Subcutaneous abdominal adipose tissue (tissue), 5 donors: Measurements from ENCODE around the gene SETD5.

Source experiments
- H3K27ac ChIP-seq: one replicate; pipeline ENCODE4 v1.7.0; 2013; ENCODE audit warnings: low read depth, mild to moderate bottlenecking, inconsistent platforms, low read length, moderate library complexity
- H3K27me3 ChIP-seq, 5 donors: one replicate each; pipeline ENCODE4 v1.7.0; 2013; ENCODE audit warnings: low read length in 5 of 5, inconsistent platforms in 1 of 5; ENCODE audit not compliant: control insufficient read depth in 5 of 5, insufficient read depth in 4 of 5
- H3K36me3 ChIP-seq, 5 donors: one replicate each; pipeline ENCODE4 v1.7.0; 2013; ENCODE audit warnings: low read length in 5 of 5; ENCODE audit not compliant: control insufficient read depth in 5 of 5, insufficient read depth in 5 of 5
- H3K4me1 ChIP-seq, 5 donors: one replicate each; pipeline ENCODE4 v1.7.0; 2013; ENCODE audit warnings: low read length in 5 of 5, mild to moderate bottlenecking in 3 of 5, moderate library complexity in 1 of 5; ENCODE audit not compliant: control insufficient read depth in 5 of 5, insufficient read depth in 5 of 5
- H3K4me3 ChIP-seq, 5 donors: one replicate each; pipeline ENCODE4 v1.7.0; 2013; ENCODE audit warnings: low read length in 5 of 5, low read depth in 1 of 5
- H3K9ac ChIP-seq, 5 donors: one replicate each; pipeline ENCODE4 v1.7.0; 2013; ENCODE audit warnings: low read length in 5 of 5, mild to moderate bottlenecking in 4 of 5, moderate library complexity in 3 of 5
- H3K9me3 ChIP-seq, 5 donors: one replicate each; pipeline ENCODE4 v1.7.0; 2013; ENCODE audit warnings: low read length in 5 of 5; ENCODE audit not compliant: control insufficient read depth in 5 of 5
- donor health status: healthy.
- donor health status: healthy.
- donor health status: healthy.
- donor health status: healthy.
- donor health status: healthy.

The SETD5 gene

GRCh38 chr3:9398700-9399336 lies 1.4 kb downstream of the SETD5 start:
- Histone ChIP-seq H3K27ac (peak overlapping the region; percentile 99), H3K9ac (peak overlapping the region; percentile 94 to 100 (median 100)), H3K4me3 (peak overlapping the region; percentile 86 to 98 (median 92)), H3K36me3 (peaks cover 0 to 7% (median 2%) of the 10 kb centered on the region in 5 donors), H3K27me3 (peaks cover 0 to 4% (median 0%) of the 10 kb centered on the region in 5 donors), H3K9me3 (no peaks in the 10 kb centered on the region), H3K4me1 (peaks cover 17 to 74% (median 72%) of the 10 kb centered on the region in 5 donors)

DNA sequence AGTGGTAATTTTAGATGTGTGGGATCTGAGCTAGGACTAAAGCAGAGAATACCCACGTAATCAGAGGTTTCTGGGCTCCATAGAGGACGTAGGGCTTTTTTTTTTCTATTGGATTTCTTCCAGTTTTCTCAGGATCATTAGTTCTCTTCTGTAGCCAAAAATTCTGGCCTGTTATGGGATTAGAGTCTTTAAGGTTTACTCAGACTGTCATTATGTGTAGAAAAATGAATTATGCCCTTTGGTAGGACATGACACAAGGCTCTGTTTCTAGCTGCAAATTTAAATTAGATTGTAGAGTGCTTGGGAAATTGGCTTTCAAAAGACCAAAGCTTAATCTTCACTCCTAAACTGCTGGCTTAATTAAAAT lies 1.9 kb downstream of the SETD5 start:
- peaks cover 0 to 4% (median 0%) of the 10 kb centered on the region in 5 donors for H3K36me3 ChIP-seq
- H3K4me1 ChIP-seq = peaks cover 17 to 76% (median 75%) of the 10 kb centered on the region in 5 donors
- peak overlapping the region; percentile 94 to 100 (median 100) for H3K9ac ChIP-seq

GRCh38 chr3:9399746-9400145 lies 2.3 kb downstream of the SETD5 start:
- H3K4me3 ChIP-seq = peak overlapping the region; percentile 86 to 98 (median 92)
- H3K36me3 ChIP-seq = peaks cover 0 to 2% (median 0%) of the 10 kb centered on the region in 5 donors
- H3K9me3 ChIP-seq = no peaks in the 10 kb centered on the region
- peaks cover 17 to 76% (median 75%) of the 10 kb centered on the region in 5 donors for H3K4me1 ChIP-seq
- H3K27me3 ChIP-seq = peaks cover 0 to 4% (median 0%) of the 10 kb centered on the region in 5 donors
- peak overlapping the region in 3 of 5 donors; percentile 98 to 100 (median 100) for H3K9ac ChIP-seq
- peak overlapping the region; percentile 99 for H3K27ac ChIP-seq

More for the DNA sequence above, 1.9 kb downstream of the SETD5 start:
- peak overlapping the region; percentile 86 to 98 (median 92) for H3K4me3 ChIP-seq
- H3K27ac ChIP-seq = peak overlapping the region; percentile 99
- no peaks in the 10 kb centered on the region for H3K9me3 ChIP-seq
- peaks cover 0 to 4% (median 0%) of the 10 kb centered on the region in 5 donors for H3K27me3 ChIP-seq

DNA sequence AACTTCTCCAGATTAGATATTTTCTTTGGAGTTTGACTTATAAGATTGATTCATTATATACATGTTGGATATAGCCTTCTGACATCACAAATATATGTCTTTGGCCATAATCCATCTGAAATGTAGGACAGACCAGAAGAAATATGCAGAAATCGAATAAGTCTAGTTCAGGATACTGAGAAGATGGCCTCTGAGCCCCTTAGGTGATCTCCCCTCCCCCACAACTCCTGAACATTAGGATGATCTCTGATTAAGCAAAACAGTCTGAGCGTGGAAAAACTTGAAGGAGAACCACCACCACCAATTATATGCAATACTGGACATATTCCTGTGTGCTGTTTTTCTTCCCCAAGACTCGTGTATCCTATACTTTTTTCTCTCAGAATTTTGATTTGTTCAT lies 3.2 kb downstream of the SETD5 start:
- H3K4me3 ChIP-seq = no peak overlapping the region

GRCh38 chr3:9401986-9402385 lies 4.6 kb downstream of the SETD5 start:
- Histone ChIP-seq H3K4me3 (no peak overlapping the region), H3K9me3 (no peaks in the 10 kb centered on the region), H3K27ac (peak overlapping the region; percentile 99), H3K4me1 (peaks cover 7 to 78% (median 73%) of the 10 kb centered on the region in 5 donors), H3K36me3 (no peaks in the 10 kb centered on the region), H3K27me3 (peaks cover 0 to under 1% (median 0%) of the 10 kb centered on the region in 5 donors), H3K9ac (peak overlapping the region in 2 of 5 donors; percentile 17 to 82)

More for the DNA sequence above, 3.2 kb downstream of the SETD5 start:
- Histone ChIP-seq H3K27me3 (peaks cover 0 to 4% (median 0%) of the 10 kb centered on the region in 5 donors), H3K27ac (peak overlapping the region; percentile 99), H3K4me1 (peaks cover 13 to 76% (median 75%) of the 10 kb centered on the region in 5 donors), H3K9ac (peak overlapping the region in 2 of 5 donors; percentile 40 to 82), H3K36me3 (no peaks in the 10 kb centered on the region), H3K9me3 (no peaks in the 10 kb centered on the region)

DNA sequence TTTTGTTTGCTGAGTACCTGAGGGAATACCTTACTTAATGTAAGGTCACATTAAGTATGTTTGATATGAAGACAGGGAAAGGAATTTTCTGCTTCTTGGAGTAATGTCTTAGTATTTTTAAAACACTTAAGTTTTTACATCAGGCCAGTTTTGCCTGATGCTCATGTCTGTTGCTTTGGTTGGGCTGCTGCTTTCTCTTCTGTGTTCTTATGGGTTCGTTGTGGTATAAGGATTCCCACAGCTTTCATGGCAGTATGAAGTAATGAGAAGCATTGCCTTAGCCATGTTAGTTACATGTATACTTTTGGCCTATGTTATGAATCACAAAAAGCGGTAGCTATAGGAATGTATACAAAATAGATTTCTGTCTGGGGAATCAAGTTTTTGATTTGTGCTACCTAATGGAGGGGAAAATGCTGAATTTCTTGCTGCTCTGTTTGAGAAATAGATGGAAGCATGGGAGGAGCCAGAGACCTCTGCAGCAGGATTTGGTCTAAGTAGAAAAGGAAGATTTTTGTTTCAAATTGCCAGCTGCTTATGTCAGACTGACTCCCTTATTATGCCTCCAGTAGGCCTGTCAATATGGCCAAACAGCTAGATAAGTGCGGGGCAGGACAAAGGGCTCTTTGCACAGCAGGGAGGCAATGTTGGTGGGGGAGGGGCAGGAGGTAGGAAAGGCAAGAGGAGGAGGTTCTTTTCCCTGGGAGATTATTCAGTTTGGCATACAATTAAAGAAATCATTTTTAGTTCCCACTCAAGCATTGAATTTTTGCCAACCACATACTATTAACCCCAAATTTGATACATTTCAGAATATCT lies 5.2 kb downstream of the SETD5 start:
- Histone ChIP-seq H3K36me3 (no peaks in the 10 kb centered on the region), H3K27me3 (no peaks in the 10 kb centered on the region), H3K27ac (peak overlapping the region; percentile 99), H3K9ac (peak overlapping the region in 2 of 5 donors; percentile 0 to 82), H3K4me3 (no peak overlapping the region), H3K4me1 (peaks cover 5 to 84% (median 79%) of the 10 kb centered on the region in 5 donors), H3K9me3 (no peaks in the 10 kb centered on the region)

- Histone ChIP-seq H3K4me1 (peaks cover 5 to 85% (median 83%) of the 10 kb centered on the region in 5 donors), H3K9ac (peak overlapping the region in 1 of 5 donors; percentile 51), H3K9me3 (no peaks in the 10 kb centered on the region), H3K4me3 (no peak overlapping the region), H3K27me3 (no peaks in the 10 kb centered on the region), H3K36me3 (no peaks in the 10 kb centered on the region), H3K27ac (peak overlapping the region; percentile 99)
These were observed 6.0 kb downstream of the SETD5 start for GRCh38 chr3:9403463-9403862.

GRCh38 chr3:9404680-9405079 lies 7.3 kb downstream of the SETD5 start:
- H3K4me1 ChIP-seq = peaks cover 4 to 78% (median 74%) of the 10 kb centered on the region in 5 donors
- H3K9me3 ChIP-seq = no peaks in the 10 kb centered on the region
- H3K9ac ChIP-seq = peak overlapping the region in 1 of 5 donors; percentile 21
- H3K4me3 ChIP-seq = no peak overlapping the region
- H3K27ac ChIP-seq = peak overlapping the region; percentile 44
- H3K36me3 ChIP-seq = no peaks in the 10 kb centered on the region
- no peaks in the 10 kb centered on the region for H3K27me3 ChIP-seq

DNA sequence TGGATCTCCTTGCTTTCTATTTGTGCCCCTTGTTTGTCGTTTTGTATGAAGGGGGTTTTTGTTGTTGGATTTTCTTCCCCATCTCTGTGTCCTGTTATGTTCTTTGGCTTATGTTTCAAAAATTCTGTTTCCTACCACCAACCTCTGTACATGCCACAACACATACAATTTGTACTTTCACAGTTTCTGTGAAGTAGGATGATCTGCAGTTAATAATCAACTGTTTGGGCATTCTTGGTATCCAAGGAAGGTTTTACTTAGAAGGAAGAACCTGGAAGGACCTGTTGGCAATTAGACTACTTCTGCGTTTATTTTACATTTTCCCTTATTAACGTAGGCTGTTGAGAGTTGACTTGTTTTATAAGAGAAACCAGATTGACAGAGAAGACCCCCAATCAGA lies 8.3 kb downstream of the SETD5 start:
- peaks cover 1 to 72% (median 66%) of the 10 kb centered on the region in 5 donors for H3K4me1 ChIP-seq
- H3K4me3 ChIP-seq = no peak overlapping the region
- H3K27ac ChIP-seq = peak overlapping the region; percentile 44

More for the DNA sequence above, 8.3 kb downstream of the SETD5 start:
- Histone ChIP-seq H3K36me3 (no peaks in the 10 kb centered on the region), H3K9me3 (no peaks in the 10 kb centered on the region), H3K9ac (no peak overlapping the region), H3K27me3 (no peaks in the 10 kb centered on the region)
